GM19035 (cell line): ENCODE data around the gene CCDC70.

Experiments used
- ATAC-seq: cut with Tn5 transposase; IDR thresholded peaks from one replicate; pipeline ENCODE4 v1.9.1; 2021; ENCODE audit not compliant: unreplicated experiment

The CCDC70 gene

DNA sequence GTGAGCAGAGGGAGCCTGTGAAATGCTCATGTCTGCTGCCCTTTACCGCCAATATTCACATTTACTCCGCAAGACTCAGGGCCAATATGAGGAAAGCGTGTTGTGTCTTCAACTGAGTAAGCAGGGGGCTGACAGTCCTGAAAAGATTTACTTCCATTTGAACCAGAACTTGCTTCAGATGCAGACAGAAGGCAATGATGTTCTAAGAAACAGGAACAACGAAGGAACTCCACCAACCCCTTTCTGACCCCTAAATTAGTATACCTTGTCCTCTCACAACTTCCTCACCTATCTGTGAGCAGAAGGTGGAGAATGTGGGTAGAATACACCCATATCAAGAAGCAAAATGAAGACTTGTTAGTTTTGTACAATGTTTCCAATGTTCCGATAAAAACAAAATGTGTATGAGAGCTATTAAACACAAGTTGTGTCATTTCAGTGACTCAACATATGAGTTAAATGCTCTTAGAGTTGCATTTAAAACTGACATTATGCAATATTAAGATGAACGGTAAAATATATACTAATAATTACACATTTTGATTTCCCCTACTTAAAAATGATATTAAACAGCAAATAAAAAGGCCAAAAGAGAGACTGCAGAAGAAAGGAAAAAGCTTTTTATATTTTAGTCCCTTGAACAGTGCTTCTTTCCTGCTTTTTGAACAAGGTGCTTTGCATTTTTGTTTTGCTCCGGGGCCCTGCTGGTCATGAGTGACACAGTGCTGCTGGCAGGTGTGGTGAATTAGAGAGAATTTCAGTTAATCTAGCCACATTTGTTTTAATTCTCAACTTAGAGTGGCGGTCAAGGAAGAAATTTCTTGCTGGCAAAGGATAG is 32.8 kb upstream of the CCDC70 start:
- ATAC-seq = no peak

DNA sequence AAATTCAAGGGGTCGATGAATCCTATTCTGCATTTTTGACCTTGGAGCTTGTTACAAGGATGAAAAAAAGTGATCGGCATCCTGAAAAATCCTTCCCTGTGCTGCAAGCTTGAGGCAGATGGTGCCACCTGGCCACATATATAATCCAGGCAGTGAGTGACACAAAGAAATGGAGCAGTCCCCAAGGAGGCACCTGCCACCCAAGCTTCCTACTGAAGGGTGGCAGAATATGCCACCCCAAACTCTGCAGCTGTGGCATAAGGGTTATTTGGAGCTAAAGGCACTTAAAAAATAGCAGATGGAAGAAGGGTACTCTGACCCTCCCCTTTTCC is 32.2 kb upstream of the CCDC70 start:
- ATAC-seq = no peak

DNA sequence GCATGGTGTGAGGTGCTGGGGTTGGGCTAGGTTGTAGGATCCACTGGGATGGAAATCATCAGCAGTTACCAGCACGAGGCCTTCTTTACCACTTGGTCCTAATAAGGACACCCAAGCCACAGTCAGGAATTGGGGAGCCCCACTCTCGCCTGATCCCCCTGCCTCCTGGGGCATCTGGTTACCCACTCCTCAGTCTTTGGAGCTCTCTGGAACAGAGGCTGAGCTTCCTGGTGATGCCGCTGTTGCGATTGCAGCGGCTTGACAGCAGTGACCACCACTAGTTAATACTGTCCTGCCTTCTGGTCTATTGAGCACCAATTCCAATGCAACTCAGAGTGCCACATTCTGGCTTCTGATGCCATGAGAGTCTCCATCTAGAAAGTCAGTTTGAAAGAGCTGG is 30.2 kb upstream of the CCDC70 start:
- ATAC-seq = no peak

DNA sequence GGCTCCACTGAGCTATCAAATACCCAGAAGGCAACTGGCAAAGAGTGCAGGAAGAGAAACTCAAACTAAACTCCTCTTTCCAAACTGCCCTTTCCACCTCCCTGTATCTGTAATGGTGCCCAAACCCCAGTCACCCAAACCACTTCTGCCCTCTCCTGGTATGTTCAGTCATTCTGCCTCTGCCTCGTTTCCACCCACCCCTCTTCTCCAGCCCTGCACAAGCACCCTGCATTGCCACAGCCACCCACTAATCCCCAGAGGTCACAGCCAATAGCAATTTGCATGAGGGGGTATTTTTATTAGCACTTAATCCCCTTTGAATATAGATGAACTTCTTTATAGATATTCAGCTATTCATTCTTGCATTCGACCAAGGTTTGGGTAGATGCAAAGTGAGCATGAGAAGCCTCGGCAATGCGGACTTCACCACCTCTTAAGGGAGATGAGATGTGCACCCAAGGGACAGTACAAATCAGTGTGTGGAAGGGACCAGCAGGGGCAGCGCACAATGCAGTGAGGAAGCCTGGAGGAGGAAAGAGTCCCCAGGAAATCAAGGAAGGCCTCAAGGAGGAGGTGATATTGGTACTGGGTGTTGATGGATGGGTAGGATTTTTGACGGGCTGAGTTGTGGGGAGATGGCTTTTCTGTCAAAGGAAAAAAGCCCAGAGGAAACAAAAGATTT is 29.2 kb upstream of the CCDC70 start:
- no peak for ATAC-seq

DNA sequence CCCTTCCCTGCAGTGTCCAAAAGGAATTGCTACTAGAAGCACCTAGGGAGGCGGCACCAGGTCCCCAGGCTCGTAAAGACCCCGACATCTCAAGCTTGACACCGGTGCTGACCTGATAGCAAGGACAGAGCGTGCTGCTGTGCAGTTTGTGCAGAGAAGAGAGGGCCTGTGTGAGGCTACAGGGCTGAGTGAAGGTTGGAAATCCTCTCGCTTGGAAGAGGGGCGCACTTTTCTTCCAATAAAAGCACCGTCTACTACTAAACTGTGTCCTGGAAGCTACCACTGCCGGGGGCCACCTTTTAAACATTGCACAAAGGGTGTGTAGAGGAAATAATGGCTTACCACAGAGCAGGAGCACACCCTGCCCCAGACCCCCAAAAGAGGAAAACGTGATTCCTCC is 27.8 kb upstream of the CCDC70 start:
- no peak for ATAC-seq

DNA sequence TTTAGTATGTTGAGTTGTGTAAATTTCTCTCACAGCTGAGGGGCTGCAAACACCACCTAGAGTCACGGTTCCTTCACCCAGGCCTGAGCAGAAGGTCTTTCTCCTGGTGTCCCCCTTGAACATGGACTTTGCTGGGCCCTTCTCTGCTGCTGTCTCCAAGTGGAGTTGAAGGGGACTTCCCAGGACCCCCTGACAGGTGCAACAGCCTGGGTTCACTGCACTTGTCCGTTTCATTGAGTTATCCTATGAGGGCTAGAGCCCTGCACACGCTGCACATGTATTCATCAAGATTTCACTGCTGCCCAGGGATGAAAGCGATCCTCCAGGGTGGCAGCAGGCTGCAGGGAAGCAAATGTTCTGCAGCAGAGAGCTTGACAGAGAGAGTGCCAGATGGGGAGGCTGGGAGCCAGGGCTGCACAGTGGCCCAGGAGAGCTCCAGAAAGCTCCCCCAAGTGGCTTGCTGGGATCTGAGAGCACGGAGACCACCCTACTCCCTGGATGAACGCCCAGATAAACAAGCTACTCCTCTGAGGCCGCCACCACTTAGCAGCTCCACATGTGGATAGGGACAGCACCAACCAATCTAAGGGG is 27.1 kb upstream of the CCDC70 start:
- no peak for ATAC-seq

DNA sequence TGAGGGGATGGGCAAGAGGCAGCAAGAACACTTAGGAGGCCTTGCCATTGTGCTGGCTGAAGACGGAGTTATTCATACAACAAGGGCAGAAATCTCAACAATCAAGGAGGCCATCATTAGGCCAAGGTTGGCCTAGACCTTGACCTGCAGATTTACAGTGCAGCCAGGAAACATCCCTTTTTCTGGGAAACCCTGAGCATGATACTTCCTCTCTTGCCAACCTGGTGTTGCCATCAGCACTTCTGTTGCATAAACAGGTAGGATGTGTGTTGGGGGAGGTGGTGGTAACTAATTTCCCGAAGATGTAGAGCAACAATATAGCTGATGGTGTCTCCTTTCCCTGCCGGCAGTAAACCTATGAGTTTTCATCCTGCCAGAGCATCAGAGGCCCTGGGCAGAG is 24.8 kb upstream of the CCDC70 start:
- no peak for ATAC-seq

DNA sequence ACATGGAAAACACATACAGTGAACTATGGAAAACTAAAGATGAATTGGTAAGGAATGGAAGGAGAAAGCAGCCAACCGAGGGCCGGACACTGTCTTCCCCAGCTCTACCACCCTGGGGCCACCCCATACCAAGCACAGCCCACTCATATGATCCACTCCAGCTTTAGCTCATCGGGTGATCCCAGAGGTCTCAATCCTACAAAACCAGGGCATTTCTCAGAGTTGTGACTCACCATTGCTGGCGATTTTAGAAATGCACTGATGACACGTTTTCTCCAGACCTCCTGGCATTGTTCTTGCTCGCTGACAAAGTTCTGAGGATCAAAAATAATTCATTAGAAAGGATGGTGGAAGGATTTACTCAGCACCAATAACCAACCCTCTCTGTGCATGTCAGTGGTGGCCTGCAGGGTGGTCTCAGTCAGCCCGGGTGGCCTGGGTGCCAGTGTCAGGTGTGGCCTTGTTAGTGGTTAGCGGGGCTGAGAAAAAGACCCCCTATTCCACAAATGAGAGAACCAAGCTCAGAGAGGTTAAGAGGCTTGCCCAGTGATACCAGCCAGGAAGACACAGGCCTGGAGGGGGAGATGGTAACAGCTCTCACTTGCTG is 23.4 kb upstream of the CCDC70 start:
- ATAC-seq = no peak

DNA sequence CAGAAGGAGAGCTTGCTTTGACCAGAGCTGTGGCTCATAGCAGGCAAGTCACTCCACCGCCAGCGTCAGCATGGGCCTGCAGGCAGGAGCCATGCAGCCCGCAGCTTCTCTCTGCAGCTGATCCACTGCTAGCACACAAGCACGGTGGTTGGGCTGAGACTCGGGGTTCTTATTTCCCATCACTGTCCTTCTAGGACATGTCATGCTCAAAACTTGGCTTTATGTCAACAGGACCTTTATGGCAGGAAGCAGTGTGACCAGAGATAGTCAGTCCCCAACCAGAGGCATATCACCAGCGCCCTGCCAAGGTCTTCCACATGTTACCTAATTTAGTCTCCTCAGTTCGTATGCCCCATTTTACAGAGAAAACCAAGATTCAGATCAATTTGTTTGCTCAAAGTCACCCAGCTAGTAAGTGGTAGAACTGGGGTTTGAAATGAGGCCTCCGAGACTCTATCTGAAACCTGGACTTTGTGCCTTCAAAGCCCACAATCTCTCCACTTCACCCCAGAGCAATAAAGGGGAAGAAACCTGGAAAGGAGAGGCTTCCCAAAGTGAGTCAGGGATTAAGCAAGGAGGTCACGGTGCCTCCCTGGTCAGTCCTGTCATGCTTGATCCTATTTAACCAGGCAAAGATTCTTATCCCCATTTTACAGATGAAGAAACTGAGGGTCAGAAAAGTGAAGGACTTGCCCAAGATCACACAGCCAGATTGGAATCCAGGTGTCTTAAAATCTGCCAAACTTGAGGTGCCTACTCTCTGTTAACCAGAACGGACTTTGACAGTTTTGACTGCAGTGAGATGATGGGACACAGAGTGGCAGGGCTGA is 21.8 kb upstream of the CCDC70 start:
- no peak for ATAC-seq

DNA sequence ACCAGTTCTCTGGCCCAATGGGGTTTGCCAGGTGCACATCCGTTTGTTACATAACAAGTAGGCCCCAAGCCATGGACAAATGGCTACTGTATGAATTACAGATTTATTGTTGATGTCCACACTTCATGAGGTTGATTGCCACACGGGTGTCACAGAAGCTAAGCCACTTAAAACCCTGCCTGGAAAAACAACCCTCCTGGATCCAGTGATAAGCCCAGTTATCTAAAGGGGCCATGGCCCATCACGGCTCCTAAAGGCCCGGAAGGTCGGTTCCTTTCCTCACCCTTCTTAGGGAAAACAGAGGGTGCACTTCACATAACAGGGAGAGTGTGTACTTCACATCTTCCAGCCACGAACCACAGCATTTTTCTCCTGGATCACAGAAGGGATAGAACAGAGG is 20.9 kb upstream of the CCDC70 start:
- no peak for ATAC-seq

DNA sequence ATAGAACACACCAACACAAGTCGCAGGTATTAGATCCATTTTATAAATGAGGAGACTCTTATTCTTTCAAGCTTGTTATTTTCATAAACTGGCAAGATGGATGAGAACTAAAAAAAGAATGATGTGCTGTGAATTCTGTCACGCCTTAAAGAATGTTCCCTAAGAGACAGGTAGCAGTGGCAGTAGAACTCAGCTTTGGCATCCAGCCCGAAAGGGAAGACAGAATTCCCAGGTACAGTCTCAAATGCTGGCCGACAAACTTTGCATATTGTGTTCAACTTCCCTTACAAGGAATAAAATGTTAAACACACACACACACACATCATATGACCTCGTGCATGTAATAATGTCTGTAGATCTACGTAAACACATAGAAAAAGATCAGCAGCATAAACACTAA is 20.0 kb upstream of the CCDC70 start:
- ATAC-seq = no peak

DNA sequence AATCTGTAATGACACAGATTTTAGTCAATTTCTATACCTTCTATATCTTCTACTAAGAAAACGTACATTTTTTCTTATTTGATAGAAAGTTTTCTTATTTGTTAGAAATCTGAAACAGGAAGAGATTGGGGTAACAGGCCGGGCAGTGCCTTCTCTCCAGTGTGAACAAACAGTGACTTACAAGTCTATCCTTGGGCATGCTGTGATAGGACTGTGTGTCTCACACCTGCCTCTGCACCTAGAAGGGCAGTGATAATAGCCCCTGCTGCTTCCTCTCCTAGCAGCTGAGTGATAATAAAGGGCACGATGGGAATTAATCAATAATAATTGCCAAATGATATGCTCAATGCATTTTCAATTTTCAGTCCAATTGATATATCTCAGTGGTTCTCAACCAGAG is 18.2 kb upstream of the CCDC70 start:
- ATAC-seq = no peak

DNA sequence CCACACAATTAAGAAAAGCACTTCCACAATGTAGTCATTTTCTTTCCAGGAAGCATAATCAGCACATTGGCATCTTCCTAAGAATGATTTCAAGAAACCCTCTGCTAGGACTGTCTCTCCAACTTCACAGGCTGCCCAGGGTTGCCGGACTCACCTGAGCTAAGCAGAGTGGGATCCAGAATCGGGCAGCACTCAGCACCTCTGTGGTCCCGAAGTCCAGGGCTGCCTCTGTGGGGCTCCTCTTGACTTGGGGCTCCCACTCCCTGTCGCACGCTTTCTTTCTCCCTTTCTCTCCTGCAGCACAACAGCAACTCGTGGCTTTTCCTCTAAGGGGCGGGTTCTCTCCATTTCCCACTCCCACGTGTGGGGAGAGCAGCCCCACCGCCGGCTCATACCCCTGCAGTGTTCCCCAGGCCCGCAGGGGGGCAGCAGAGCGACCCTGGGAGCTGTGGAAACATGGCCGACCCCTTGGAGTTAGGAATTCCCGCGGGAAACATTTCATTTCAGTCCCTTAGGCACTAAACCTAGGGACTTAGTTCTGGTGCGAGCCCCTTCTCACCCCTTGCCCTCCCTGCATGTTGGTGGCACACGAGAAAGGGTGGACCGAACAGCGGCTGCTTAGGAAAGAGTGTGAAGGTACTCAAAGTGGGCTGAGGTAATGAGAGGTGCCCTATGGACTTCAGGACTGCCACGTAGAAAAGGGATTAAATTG is 16.8 kb upstream of the CCDC70 start, which contains the start of gene TMEM272:
Gene TMEM272 (minus strand): TSS at position 316 of the 712 bp plus-strand sequence. CDS start 6,647 bp downstream, outside the sequence.
- no peak for ATAC-seq

DNA sequence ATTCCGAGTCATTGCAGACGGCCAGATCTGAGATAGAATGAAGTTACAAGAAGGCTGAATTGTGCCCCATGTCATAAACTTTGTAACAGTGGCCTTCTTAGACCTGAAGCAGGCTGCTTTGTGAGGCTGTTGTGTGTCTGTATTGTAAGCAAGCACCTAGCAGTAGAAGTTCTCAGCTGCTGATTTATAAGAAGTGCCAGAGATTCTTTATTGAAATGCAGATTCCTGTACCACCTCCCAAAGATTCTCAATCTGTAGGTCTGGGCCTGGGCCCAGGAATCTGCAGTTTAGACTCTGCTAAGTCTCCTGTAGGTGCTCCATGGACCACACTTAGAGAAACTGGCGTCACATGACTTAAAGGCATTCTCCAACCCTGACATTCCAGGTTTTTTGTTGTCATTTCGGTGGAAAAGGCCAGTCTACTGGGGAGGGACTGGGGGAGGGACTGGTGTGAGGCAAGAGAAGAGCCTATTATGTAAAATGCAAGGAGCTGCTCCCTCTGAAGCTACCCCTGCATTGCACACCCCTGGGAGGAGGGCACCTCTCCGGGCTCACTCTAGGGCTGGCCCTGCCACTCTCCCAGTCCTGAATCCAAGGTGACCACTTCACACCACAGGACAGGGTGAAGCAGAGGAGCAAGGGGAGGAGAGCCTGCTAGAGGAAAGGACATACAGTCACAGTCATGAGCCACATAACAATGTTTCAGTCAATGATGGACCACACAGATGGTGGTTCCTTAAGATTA is 16.0 kb upstream of the CCDC70 start:
- ATAC-seq = no peak

DNA sequence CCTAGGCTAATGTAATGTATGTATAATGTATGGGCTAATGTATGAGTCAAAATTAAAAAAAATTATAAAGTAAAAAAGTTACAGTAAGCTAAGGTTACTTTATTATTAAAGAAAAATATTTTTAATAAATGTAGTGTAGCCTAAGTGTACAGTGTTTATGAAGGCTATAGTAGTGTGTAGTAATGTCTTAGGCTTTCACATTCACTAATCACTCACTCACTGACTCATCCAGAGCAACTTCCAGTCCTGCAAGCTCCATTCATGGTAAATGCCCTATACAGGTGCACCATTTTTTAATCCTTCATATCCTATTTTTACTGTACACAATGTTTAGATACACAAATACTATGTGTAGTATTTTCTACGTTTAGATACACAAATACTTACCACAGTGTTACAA is 15.0 kb upstream of the CCDC70 start:
- ATAC-seq = no peak

DNA sequence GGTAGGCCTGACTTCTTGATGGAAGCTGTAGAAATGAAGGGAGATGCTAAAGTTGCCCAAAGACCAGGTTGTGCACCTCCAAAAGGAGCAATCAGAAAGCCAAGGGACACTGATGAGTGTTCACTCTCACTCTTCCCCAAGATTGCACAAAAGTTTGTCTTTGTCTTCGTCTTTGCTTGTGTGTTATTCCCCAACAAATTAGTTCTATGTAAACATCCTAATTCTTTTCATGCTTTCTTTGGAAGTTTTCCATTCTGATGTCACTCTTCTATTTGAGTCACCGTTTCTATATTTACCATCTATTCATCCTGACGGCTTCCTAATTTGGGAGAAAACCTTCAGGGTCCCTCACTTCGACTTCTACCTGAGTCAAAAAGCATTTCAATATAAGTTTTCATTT is 13.1 kb upstream of the CCDC70 start:
- no peak for ATAC-seq

DNA sequence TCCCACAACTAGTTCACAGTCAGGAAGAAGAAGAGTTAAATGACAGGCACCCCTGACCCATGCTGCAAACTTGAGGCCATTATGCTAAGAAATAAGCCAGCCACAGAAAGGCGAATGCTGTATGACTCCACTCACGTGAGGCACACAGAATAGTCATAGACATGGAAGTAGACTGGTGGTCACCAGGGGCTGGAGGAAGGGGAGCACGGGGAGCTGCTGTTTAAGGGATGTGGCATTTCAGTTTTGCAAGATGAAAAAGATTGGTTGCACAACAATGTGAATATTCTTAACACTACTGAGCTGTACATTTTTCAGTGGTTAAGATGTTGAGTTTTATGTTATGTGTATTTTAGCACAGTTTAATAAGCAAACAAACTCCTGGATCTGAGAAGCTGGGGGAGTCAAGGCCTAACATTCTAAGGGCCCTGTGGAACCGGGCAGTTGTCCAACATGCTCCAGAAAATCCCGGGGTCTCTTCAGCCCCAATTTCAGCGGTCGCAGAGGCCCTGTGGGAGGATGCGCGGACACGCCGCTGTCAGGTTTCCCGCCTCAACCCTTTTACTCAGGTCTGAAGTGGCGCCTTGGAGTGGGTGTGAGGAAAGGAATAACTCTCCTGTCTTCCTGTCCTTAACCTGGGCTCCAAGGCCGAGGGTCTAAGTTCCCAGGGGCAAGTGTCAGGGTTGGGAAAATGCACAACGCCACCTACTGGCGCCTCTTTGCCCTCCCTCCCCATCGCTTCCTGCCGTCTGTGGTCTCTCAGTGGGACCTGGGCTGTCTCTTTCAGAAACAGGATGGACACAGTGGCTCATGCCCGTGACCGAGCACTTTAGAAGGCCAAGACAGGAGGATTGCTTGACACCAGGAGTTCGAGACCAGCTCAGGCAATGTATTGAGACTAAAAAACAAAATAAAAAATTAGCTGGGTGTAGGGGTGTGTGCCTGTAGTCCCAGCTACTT is 12.3 kb upstream of the CCDC70 start:
- no peak for ATAC-seq

DNA sequence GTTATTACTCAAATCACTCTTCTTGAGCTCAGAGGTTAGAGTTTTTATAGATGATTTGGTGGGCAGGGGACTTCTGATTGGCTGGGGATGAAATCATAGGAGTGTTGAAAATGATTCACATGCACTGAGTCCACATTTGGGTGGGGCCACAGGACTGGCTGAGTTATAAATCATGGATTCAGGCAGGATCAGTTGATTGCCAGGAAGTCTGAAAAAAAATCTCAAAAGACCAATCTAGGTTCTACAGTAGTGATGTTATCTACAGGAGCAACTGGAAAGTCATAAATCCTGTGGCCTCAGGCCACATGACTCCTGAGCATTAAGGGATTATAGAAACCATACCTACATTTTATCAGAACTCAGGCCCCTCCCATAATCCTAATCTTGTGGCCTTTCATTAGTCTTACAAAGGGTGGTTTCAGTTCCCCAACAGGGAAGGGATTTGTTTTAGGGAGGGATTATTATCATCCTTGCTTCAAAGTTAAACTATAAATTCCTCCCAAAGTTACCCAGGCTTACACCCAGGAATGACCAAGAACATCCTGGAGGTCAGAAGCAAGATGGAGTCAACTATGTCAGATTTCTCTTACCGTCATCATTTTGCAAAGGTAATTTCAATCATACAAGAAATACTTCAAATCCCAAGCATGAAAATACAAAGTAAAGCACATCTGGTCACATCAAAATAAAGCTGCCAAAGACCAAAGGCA is 5.6 kb upstream of the CCDC70 start:
- no peak for ATAC-seq
